Effector memory CD8-positive, alpha-beta T cell (primary cell): ENCODE measurements around the gene KDELR1.

Source experiments
- ATAC-seq: fragments of 150-1000 bp; cut with Tn5 transposase; replicated peaks from 2 replicates; pipeline ENCODE4 v1.10.0; 2021; ENCODE audit warnings: mild to moderate bottlenecking, moderate library complexity
- DNase-seq, 3 experiments: peaks; one replicate each; pipeline ENCODE4 v3.0.0; 2021
- H3K27ac Mint-ChIP-seq, 2 donors: one replicate each; pipeline ENCODE4 v1.8.0; 2022; ENCODE audit warnings: mild to moderate bottlenecking in 2 of 2, mixed read lengths in 2 of 2, moderate library complexity in 2 of 2
- H3K27me3 Mint-ChIP-seq, 2 donors: one replicate each; pipeline ENCODE4 v1.8.0; 2022; ENCODE audit warnings: mixed read lengths in 2 of 2
- H3K36me3 Mint-ChIP-seq: one replicate; pipeline ENCODE4 v1.8.0; 2022; ENCODE audit warnings: mild to moderate bottlenecking, moderate library complexity, mixed read lengths; ENCODE audit not compliant: insufficient read depth
- H3K4me1 Mint-ChIP-seq, 2 donors: one replicate each; pipeline ENCODE4 v1.8.0; 2022; ENCODE audit warnings: low read depth in 2 of 2, mixed read lengths in 2 of 2
- H3K4me3 Mint-ChIP-seq, 2 donors: one replicate each; pipeline ENCODE4 v1.8.0; 2022; ENCODE audit warnings: mild to moderate bottlenecking in 2 of 2, mixed read lengths in 2 of 2, moderate library complexity in 2 of 2
- H3K9me3 Mint-ChIP-seq, 2 donors: one replicate each; pipeline ENCODE4 v1.8.0; 2022; ENCODE audit warnings: mixed read lengths in 2 of 2

Gene KDELR1

DNA sequence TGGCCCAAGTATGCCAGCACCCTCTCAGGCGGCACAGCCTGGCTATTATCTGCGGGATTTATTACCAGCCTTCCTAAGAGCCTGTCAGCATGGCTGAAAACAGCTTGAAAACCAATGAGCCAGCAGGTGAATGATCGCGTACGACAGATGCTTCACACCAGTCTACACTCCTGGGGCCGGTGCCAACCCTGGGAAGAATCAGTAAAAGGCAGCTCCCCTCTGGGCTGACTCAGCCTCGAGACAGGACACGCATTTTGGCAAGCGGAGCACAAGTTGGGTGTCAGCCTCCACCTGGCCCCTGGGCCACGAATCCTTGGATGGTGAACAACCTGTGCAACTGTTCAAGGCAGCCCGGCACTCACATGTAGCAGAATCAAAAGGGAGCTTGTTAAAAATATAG, 50.4 kb downstream of the KDELR1 start:
- no peaks in the 10 kb centered on the region for H3K9me3 Mint-ChIP-seq
- no peak for DNase-seq
- no peaks in the 10 kb centered on the region for H3K27me3 Mint-ChIP-seq
- no peak for ATAC-seq
- H3K4me1 Mint-ChIP-seq = no peaks in the 10 kb centered on the region
- H3K4me3 Mint-ChIP-seq = no peak overlapping the region
- peaks cover 3% of the 10 kb centered on the region for H3K36me3 Mint-ChIP-seq
- no peak overlapping the region for H3K27ac Mint-ChIP-seq

DNA sequence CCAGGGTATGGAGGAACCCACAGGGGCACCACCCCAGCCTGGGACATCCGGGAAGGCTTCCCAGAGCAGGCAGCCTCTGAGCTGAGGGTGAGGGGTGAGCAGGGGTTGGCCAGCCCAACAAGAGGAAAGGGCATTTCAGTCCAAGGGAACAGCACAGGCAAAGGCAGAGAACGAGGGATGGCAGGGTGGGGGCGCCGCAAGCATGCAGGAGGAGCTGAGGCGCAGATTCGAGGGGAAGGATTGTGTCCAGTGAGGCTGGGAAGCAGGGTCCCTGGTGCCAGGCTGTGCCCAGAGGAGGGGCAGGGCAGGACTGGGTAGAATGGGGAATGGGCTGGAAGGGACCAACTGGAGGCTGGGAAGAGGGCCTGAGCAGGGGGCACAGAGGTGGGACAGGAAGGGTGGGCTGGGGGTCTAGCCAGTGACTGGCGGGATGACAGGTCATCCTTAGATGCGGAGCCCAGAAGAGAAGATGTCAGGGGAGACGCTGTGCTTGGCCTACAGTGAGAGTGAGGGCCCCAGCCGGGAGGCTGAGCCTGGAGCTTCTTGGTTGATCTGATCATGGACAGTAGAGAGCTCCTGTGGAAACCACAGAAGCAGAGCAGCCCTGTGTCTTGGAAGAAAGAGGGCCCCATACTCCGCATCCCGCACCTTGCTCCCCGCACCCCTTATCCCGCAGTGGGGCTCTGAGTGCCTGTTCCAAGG, 52.4 kb downstream of the KDELR1 start:
- no peak overlapping the region for H3K4me3 Mint-ChIP-seq
- H3K9me3 Mint-ChIP-seq = no peaks in the 10 kb centered on the region
- no peaks in the 10 kb centered on the region for H3K27me3 Mint-ChIP-seq
- peaks cover 10% of the 10 kb centered on the region for H3K36me3 Mint-ChIP-seq
- H3K27ac Mint-ChIP-seq = no peak overlapping the region
- no peak for ATAC-seq
- peaks cover 6 to 9% of the 10 kb centered on the region in 2 donors for H3K4me1 Mint-ChIP-seq
- DNase-seq = no peak

DNA sequence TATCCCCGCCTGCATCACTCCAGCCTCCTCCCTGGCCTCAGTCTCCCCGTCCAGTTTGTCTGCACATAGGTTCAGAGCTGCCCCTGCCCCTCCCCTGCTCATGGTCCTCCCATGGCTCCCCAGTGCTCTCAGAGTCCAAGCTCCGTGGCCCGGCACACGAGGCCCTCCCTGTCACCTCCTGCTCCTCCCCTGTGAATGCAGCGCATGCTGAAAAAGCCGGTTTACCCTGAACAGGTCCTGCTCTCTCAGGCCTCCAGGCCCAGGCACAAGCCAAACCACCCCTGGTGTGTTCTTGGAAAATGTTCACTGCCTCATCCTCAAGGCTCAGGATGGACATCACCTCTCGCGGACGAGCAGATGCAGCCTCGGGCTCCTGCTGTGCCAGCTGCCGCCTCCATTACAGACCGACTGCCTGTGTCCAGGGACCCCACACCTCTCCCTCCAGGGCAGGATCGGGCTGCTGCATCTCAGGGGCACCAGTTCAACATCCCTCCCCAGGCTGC, 53.0 kb downstream of the KDELR1 start:
- H3K27ac Mint-ChIP-seq = no peak overlapping the region

DNA sequence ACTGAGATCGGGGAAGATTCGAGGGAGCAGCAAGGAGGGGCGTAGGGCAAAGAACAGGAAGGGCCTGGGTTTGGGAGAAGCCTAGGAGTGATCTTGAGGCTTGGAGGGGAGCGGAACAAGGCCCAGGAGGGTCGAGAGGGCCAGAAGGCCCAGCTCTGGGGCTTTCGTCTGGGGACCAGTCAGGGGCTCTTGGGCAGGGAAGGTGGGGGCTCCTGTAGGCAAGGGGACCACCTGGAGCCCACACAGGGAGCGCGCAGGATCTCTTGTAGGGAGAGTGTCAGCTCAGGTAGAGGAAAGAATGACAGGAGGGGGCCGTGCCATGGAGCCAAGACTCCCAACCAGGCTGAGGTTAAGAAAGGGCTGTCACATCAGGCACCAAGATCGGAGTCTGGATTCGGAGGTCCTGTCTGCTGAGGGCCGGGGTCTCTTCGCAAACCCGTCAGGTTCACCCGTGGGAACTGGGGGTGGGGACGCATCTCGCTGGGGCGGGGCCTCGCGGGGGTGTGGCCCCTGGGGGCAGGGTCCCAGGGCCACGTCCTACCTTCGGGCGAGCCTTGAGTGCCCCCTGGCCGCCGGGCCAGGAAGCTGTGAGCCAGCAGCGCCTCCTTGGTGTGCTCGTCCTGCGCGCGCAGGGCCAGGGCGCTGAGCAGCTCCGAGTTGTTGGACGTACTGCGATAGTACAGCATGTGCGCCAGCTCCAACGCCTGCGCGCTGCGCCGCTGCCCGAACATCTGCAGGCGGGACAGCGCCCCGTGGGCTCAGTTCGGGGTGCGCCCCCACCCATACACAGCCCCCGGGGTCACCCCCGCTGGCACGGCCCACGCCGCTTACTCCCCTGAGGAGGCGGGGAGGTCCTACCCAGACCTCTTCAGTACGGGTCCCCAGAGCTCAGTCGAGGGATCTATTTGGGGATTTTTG, 57.6 kb downstream of the KDELR1 start:
- Mint-ChIP-seq H3K4me1 (peaks cover 46 to 52% of the 10 kb centered on the region in 2 donors), H3K4me3 (peak overlapping the region; percentile 100), H3K9me3 (no peaks in the 10 kb centered on the region), H3K27ac (peak overlapping the region; percentile 95 to 96), H3K27me3 (no peaks in the 10 kb centered on the region), H3K36me3 (peaks cover 53% of the 10 kb centered on the region)
- DNase-seq (peak; percentile 90 to 93 (median 91)), ATAC-seq (peak; percentile 65)

More for the DNA sequence above, 53.0 kb downstream of the KDELR1 start:
- ATAC-seq (no peak), DNase-seq (no peak)
- H3K4me1 Mint-ChIP-seq = peaks cover 9 to 15% of the 10 kb centered on the region in 2 donors
- H3K4me3 Mint-ChIP-seq = no peak overlapping the region
- H3K36me3 Mint-ChIP-seq = peaks cover 15% of the 10 kb centered on the region
- no peaks in the 10 kb centered on the region for H3K9me3 Mint-ChIP-seq
- no peaks in the 10 kb centered on the region for H3K27me3 Mint-ChIP-seq

DNA sequence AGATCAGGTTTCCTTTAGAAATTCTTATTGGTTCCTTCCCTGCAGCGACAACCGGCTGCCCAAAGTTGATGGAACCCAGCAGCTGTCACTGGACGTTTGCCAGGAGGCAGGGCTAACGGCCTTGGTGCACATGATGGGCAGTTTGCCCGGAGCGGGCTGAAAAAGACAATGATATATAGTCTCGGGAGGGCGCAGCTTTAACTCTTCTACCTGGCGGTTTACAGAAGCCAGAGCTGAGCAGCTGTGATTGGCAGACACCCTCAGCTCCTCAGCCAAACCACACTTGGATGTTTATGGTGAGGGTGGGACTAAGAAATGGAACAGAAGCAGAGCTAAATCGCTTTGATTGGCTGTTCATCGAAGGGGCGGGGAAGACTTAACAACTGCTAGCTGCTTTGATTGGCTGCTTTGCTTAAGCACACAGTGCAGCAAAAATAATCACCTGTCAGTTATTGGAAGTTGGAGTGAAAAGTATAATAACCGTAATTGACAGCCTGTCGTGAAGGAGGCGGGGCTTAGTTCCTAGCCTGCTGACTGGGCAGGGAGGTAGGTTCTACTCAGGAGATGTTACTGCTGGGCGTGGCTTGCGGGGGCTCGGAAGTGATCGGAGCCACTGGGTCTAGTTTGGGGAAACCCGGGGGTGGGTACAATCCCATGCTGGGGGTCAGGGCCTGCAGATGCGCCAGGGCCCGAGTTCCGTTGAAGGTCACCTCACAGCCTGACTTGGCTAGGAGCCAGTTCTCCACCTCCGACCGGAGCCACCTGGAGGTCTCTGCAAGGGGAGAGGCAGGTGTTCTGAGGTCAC, 58.5 kb downstream of the KDELR1 start:
- Mint-ChIP-seq H3K27me3 (no peaks in the 10 kb centered on the region), H3K36me3 (peaks cover 61% of the 10 kb centered on the region), H3K9me3 (no peaks in the 10 kb centered on the region), H3K4me1 (peaks cover 49 to 56% of the 10 kb centered on the region in 2 donors), H3K27ac (peak overlapping the region; percentile 95 to 96), H3K4me3 (peak overlapping the region; percentile 100)
- ATAC-seq (peak; percentile 70), DNase-seq (peak; percentile 91 to 96 (median 93))
